Esophagus muscularis mucosa (tissue), 4 donors: ENCODE measurements around the gene KRTAP10-4.

Experiments used
- CTCF ChIP-seq, 3 experiments: fragments of 200-600 bp in 2 of 3; fragments of 450-650 bp in 1 of 3; sonication (generic) in 2 of 3; IDR thresholded peaks; one replicate each; pipeline ENCODE4 v1.5.1; 2017 to 2019; ENCODE audit warnings: antibody characterized with exemption in 3 of 3, mild to moderate bottlenecking in 2 of 3, moderate library complexity in 1 of 3
- EP300 ChIP-seq: sonication (generic); formaldehyde crosslinking; IDR thresholded peaks from one replicate; pipeline ENCODE4 v1.6.1; 2017; ENCODE audit warnings: antibody characterized with exemption
- POLR2A ChIP-seq: fragments of 450-650 bp; IDR thresholded peaks from one replicate; pipeline ENCODE4 v1.6.1; 2017; ENCODE audit warnings: antibody characterized with exemption, moderate library complexity, mild to moderate bottlenecking, low read depth
- POLR2AphosphoS5 ChIP-seq, 2 donors: sonication (generic); formaldehyde crosslinking; IDR thresholded peaks; one replicate each; pipeline ENCODE4 v1.6.1; 2017; ENCODE audit warnings: antibody characterized with exemption in 2 of 2

GRCh38 chr21:44539046-44539445, 34.5 kb upstream of the KRTAP10-4 start:
- TF ChIP-seq CTCF (IDR thresholded peaks at IDR 0.05) (no peak), POLR2A (no peak), EP300 (no peak), POLR2AphosphoS5 (IDR thresholded peaks at IDR 0.05) (no peak)
